Retinal pigment epithelial cell (primary cell): ENCODE data around the gene MYZAP.

Experiments
- DNase-seq: peaks from one replicate; pipeline ENCODE4 v3.0.0-alpha.2; 2010; ENCODE audit warnings: low read depth
- H3K4me3 ChIP-seq: 2 replicates; pipeline ENCODE4 v1.5.1; 2011; ENCODE audit warnings: mild to moderate bottlenecking, low read length, control low read depth, moderate library complexity
- TF ChIP-seq, protein P1 (sequence below): conservative IDR thresholded peaks from 2 replicates; pipeline ENCODE4 v1.5.1; 2011; ENCODE audit warnings: low read depth, low read length, control low read depth, inconsistent platforms

Gene MYZAP

DNA sequence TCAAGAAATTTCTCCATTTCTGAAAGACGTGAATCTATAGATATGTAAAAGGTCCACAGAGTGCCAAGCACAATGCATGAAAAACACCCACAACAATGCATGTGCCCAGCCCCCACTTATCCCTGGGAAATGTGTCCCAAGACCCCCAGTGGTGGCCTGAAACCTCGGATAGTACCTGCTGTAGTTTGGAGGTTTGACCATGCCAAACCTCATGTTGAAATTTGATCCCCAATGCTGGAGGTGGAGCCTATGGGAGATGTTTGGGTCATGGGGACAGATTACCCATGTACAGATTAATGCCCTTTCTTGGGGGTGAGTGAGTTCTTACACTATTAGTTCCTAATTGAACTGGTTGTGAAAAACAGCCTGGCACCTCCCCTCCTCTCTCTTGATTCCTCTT lies 21.4 kb upstream of the MYZAP start:
- DNase-seq, result no peak
- TF ChIP-seq, protein P1, sequence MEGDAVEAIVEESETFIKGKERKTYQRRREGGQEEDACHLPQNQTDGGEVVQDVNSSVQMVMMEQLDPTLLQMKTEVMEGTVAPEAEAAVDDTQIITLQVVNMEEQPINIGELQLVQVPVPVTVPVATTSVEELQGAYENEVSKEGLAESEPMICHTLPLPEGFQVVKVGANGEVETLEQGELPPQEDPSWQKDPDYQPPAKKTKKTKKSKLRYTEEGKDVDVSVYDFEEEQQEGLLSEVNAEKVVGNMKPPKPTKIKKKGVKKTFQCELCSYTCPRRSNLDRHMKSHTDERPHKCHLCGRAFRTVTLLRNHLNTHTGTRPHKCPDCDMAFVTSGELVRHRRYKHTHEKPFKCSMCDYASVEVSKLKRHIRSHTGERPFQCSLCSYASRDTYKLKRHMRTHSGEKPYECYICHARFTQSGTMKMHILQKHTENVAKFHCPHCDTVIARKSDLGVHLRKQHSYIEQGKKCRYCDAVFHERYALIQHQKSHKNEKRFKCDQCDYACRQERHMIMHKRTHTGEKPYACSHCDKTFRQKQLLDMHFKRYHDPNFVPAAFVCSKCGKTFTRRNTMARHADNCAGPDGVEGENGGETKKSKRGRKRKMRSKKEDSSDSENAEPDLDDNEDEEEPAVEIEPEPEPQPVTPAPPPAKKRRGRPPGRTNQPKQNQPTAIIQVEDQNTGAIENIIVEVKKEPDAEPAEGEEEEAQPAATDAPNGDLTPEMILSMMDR, result no peak
- no peak overlapping the region for H3K4me3 ChIP-seq

GRCh38 chr15:57570994-57571393 lies 20.7 kb upstream of the MYZAP start:
- H3K4me3 ChIP-seq, result no peak overlapping the region
- no peak for DNase-seq
- TF ChIP-seq, protein P1, result no peak

DNA sequence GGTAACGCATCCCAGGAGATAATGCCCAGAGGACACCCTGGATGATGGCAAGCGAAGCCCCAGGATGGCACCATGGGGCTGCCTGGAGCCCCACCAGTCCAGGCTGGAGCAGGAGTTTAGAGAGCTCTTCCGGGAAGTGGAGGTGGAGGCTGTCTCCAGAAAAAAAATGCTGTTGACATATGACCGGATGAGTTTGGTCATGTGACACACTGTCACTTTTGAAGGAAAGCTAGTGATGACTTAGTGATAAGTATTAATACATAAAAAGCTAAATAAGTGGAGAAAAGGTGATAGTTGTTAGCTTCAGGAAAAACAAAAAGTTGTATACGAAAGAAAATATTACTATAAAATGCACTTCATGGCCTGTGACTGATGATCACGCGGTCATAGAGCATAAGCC lies 20.0 kb upstream of the MYZAP start:
- H3K4me3 ChIP-seq, result no peak overlapping the region
- no peak for DNase-seq
- TF ChIP-seq, protein P1, result no peak

DNA sequence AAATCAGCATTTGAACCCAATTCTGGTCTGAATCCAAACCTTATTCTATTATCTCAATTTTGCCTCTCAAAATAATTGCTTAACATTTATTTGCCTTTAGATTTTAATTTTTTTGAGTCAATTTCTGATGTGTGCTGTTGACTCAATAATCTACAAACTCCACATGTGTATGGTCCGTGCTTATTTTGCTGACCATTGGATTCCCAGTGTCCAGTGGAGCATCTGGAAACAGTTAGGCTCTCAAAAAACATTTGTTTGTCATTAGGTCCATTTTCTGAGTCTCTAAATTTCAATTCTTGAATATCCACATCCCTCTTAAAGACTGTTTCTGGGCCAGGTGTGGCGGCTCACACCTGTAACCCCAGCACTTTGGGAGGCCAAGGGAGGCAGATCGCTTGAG lies 19.2 kb upstream of the MYZAP start:
- no peak overlapping the region for H3K4me3 ChIP-seq
- DNase-seq, result no peak
- TF ChIP-seq, protein P1, result no peak

- H3K4me3 ChIP-seq, result no peak overlapping the region
- no peak for DNase-seq
- TF ChIP-seq, protein P1, result no peak
Measured at GRCh38 chr15:57573151-57573550, 18.6 kb upstream of the MYZAP start.

- no peak for DNase-seq
Measured at GRCh38 chr15:57575363-57575762, 16.3 kb upstream of the MYZAP start.

GRCh38 chr15:57578288-57578900 lies 13.3 kb upstream of the MYZAP start:
- TF ChIP-seq, protein P1, result no peak
- H3K4me3 ChIP-seq, result no peak overlapping the region

More at GRCh38 chr15:57575363-57575762, 16.3 kb upstream of the MYZAP start:
- TF ChIP-seq, protein P1, result no peak
- H3K4me3 ChIP-seq, result no peak overlapping the region

More at GRCh38 chr15:57578288-57578900, 13.3 kb upstream of the MYZAP start:
- DNase-seq, result no peak
